ENCODE results near the gene ENHO.

ENHO gene

GRCh38 chr9:34522971-34523797 is at the start of gene ENHO:
Gene ENHO (minus strand): TSS chr9:34522990. CDS start chr9:34521695, 1,295 bp downstream.
- peak; percentile 82 to 92 for DNase-seq (ENCODE audit: low read depth in 2 of 2)
- H3K4me3 ChIP-seq (replicated peaks in 1 of 2; ENCODE audit: low read depth in 2 of 2, low read length in 2 of 2): peak within 1 kb of the TSS; percentile 34 to 43
- no peak for TF ChIP-seq CTCF (IDR thresholded peaks at IDR 0.05; ENCODE audit: low read depth, low read length)

- TF ChIP-seq CTCF (IDR thresholded peaks at IDR 0.05; ENCODE audit: low read depth, low read length): no peak
- DNase-seq (ENCODE audit: low read depth in 2 of 2): no peak
- H3K4me3 ChIP-seq (replicated peaks in 1 of 2; ENCODE audit: low read depth in 2 of 2, low read length in 2 of 2): no peak overlapping the region
Observed at GRCh38 chr9:34572092-34572491, 49.3 kb upstream of the ENHO start.

- no peak for TF ChIP-seq CTCF (IDR thresholded peaks at IDR 0.05; ENCODE audit: low read depth, low read length)
- no peak overlapping the region for H3K4me3 ChIP-seq (replicated peaks in 1 of 2; ENCODE audit: low read depth in 2 of 2, low read length in 2 of 2)
- peak in 1 of 2 donors; percentile 63 for DNase-seq (ENCODE audit: low read depth in 2 of 2)
Observed at GRCh38 chr9:34571481-34571810, 48.7 kb upstream of the ENHO start.

GRCh38 chr9:34570809-34571480 is 48.2 kb upstream of the ENHO start:
- DNase-seq (ENCODE audit: low read depth in 2 of 2): no peak
- TF ChIP-seq CTCF (IDR thresholded peaks at IDR 0.05; ENCODE audit: low read depth, low read length): no peak
- no peak overlapping the region for H3K4me3 ChIP-seq (replicated peaks in 1 of 2; ENCODE audit: low read depth in 2 of 2, low read length in 2 of 2)

GRCh38 chr9:34570376-34570775 is 47.6 kb upstream of the ENHO start:
- DNase-seq (ENCODE audit: low read depth in 2 of 2): peak in 1 of 2 donors; percentile 35
- TF ChIP-seq CTCF (IDR thresholded peaks at IDR 0.05; ENCODE audit: low read depth, low read length): no peak
- no peak overlapping the region for H3K4me3 ChIP-seq (replicated peaks in 1 of 2; ENCODE audit: low read depth in 2 of 2, low read length in 2 of 2)

- no peak for DNase-seq (ENCODE audit: low read depth in 2 of 2)
- no peak overlapping the region for H3K4me3 ChIP-seq (replicated peaks in 1 of 2; ENCODE audit: low read depth in 2 of 2, low read length in 2 of 2)
- no peak for TF ChIP-seq CTCF (IDR thresholded peaks at IDR 0.05; ENCODE audit: low read depth, low read length)
Observed at GRCh38 chr9:34568774-34569173, 46.0 kb upstream of the ENHO start.

Measured in cardiac fibroblast (primary cell).